ENCODE measurements around the gene THAP4. TPM values are rescaled to one million over a fixed set of nuclear protein-coding genes. Genes with fewer than 3 reads are reported as not detected.

The THAP4 gene
- total and polyA plus RNA-seq, 12 donors = 68.7 to 101 (median 78.3) TPM

DNA sequence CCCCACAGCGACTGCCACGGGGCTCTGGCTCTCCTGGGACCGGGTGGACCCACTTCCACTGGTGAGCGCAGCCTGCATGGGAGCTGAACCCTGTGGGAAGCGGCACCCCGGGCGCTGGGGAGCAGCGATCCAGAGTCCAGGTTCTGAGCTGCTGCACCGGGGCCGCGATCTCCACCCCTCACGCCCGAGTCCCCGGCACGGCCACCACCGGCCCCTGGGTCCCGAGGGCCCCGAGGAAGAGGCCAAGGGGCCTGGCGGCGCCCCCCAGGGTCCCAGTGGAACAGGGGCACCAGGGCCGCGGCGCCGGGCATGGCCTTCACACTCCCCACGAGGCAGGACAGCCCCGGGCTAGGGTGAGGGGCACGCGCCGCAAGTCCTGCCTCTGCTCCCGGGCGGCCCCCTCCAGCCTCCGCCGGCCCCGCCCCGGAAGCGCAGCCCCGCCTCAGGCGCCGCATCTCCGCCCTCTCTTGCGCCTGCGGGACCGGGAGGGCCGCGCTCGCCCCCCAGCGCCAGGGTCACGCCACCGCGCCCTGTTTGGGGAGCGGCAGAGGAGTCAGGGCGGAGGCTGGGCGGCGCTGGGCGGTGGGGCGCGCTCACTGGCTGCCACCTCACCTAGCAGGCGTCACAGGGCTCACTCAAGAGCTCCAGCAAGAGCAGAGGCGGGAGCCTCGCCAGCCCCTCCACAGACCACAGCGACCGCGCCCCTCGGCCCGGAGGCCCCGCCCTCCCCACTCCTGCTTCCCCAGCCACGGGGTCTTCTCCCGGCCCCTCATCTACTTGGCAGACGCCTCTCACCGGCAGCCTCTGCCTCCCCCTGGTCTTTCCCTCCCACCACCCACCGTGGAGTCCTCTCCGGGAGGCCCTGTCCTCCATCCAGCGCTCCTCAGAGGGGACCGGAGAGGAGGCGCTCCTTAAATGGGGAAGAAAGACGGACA is 26.8 kb downstream of the THAP4 start:
- no peaks in the 10 kb centered on the region for H3K27me3 ChIP-seq
- peaks cover 3 to 33% (median 20%) of the 10 kb centered on the region in 9 donors for H3K4me1 ChIP-seq
- DNase-seq = peak; percentile 77 to 87
- intact Hi-C loops (cut with DNase I) = loop anchor here in 4 of 10 donors (5.0 to 10.0 kb wide), 3 partner anchors 103 to 255 kb away; partner anchors contain the start of genes STK25 (in 4 of the 4) and FARP2 (in 1 of the 4)
- peak; percentile 90 to 96 (median 94) for ATAC-seq
- peak overlapping the region; percentile 46 to 76 (median 64) for H3K4me3 ChIP-seq
- peak; percentile 59 to 83 (median 76) for TF ChIP-seq CTCF (IDR thresholded peaks at IDR 0.05)
- peaks cover 0 to 28% (median 0%) of the 10 kb centered on the region in 9 donors for H3K36me3 ChIP-seq
- 7% methylated on average over 64 to 76 of the region's 76 CpGs for WGBS, 2 donors
- H3K9me3 ChIP-seq = no peaks in the 10 kb centered on the region
- peak overlapping the region; percentile 5 to 82 (median 75) for H3K27ac ChIP-seq

GRCh38 chr2:241608881-241609280 is 28.1 kb downstream of the THAP4 start:
- DNase-seq (no peak), ATAC-seq (no peak)
- no peak overlapping the region for H3K27ac ChIP-seq
- H3K36me3 ChIP-seq = peaks cover 0 to 40% (median 0%) of the 10 kb centered on the region in 9 donors
- intact Hi-C loops (cut with DNase I) = no loop called here
- H3K4me3 ChIP-seq = no peak overlapping the region
- WGBS, 2 donors = 88% methylated on average over 10 of the region's 10 CpGs
- no peak for TF ChIP-seq CTCF (IDR thresholded peaks at IDR 0.05)
- peaks cover 3 to 31% (median 20%) of the 10 kb centered on the region in 9 donors for H3K4me1 ChIP-seq
- no peaks in the 10 kb centered on the region for H3K27me3 ChIP-seq
- no peaks in the 10 kb centered on the region for H3K9me3 ChIP-seq

DNA sequence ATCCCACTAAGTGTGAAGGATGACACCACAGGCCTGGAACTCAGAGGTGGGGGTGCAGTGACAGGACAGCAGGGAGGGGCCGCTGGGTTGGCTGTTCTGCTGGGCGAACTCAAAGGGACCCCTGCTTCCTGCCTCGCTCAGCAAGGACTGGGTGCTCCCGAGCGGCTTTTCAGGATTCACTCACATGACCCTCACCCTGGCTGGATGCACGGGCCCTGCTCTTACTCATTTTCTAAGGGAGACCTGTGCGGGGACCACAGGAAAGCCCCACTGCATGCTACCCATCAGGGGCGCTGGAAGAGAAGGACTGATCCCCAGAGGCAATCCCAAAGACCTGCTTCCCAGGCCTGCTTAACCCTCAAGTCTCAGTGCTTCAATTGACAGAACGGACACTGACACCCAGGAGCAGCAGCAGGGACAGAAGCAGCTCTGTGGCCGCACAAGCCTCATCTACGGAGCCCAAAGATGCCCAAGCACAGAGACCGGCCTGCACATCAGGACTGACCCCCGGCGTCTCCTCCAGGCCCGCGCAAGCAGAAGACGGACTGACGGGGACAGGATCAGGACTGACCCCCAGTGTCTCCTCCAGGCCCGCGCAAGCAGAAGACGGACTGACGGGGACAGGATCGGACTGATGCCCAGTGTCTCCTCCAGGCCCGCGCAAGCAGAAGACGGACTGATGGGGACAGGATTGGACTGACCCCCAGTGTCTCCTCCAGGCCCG is 29.6 kb downstream of the THAP4 start:
- Histone ChIP-seq H3K4me1 (peaks cover 3 to 23% (median 18%) of the 10 kb centered on the region in 9 donors), H3K27ac (no peak overlapping the region), H3K9me3 (no peaks in the 10 kb centered on the region), H3K4me3 (no peak overlapping the region), H3K36me3 (peaks cover 0 to 54% (median 6%) of the 10 kb centered on the region in 9 donors), H3K27me3 (no peaks in the 10 kb centered on the region)
- ATAC-seq = no peak
- no peak for DNase-seq
- no peak for TF ChIP-seq CTCF (IDR thresholded peaks at IDR 0.05)
- WGBS, 2 donors = 96 to 97% methylated on average over 27 of the region's 27 CpGs
- intact Hi-C loops (cut with DNase I) = no loop called here

DNA sequence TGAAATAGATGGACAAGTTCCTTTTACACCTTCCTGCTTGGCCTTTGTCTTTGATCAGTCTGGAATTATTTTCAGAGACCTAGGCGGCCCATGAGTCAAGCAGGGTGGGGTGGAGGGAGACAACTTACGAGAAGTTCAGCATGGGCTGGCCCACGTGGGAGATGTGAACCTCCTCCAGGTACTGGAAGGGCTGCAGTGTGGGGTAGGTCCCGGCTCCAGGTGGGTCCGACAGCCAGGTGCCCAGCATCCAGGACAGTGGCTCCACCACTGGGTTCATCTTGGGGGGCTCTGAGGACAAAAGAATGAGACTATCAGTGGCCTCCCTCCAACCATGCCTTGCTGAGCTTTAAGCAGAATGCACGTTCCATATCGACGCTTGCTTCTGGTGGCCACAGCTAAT is 30.8 kb downstream of the THAP4 start:
- Histone ChIP-seq H3K36me3 (peaks cover 3 to 66% (median 16%) of the 10 kb centered on the region in 9 donors), H3K9me3 (no peaks in the 10 kb centered on the region), H3K4me3 (no peak overlapping the region), H3K4me1 (peaks cover 3 to 20% (median 14%) of the 10 kb centered on the region in 9 donors), H3K27ac (no peak overlapping the region), H3K27me3 (no peaks in the 10 kb centered on the region)
- WGBS, 2 donors = 92 to 95% methylated on average over 8 of the region's 8 CpGs
- no peak for DNase-seq
- intact Hi-C loops (cut with DNase I) = no loop called here
- no peak for TF ChIP-seq CTCF (IDR thresholded peaks at IDR 0.05)
- no peak for ATAC-seq

All from heart right ventricle (tissue), 16 donors.